AG04450 (cell line): ENCODE measurements around the gene RRAS2. TPM values are rescaled to one million over a fixed set of nuclear protein-coding genes. Genes with fewer than 3 reads are reported as not detected.
"Not testable (repeated sequence)": the region's sequence is repeated elsewhere in the genome, so short reads cannot be mapped to it uniquely, and the experiment has no call there.

ENCODE experiments used
- CTCF ChIA-PET: fragments of 300-600, 350-600 bp; formaldehyde crosslinking; extraction: SDS; loops from one replicate; lab custom pipeline; 2022; ENCODE audit warnings: antibody characterized with exemption, inconsistent platforms; lab: Charles Lee
- POLR2A ChIA-PET: fragments of 350-600 bp; formaldehyde crosslinking; extraction: SDS; loops from one replicate; lab custom pipeline; 2021; ENCODE audit warnings: antibody characterized with exemption, inconsistent platforms; lab: Yijun Ruan, JAX
- DNase-seq: peaks from one replicate; pipeline ENCODE4 v3.0.0-alpha.2; 2011; ENCODE audit warnings: low read depth, low spot score
- H3K27ac ChIP-seq: one replicate; pipeline ENCODE4 v1.5.1; 2012; ENCODE audit warnings: low read depth, low read length, control low read depth
- H3K27me3 ChIP-seq: one replicate; pipeline ENCODE4 v1.6.0; 2012; ENCODE audit warnings: low read length; ENCODE audit not compliant: control insufficient read depth, insufficient read depth
- H3K4me3 ChIP-seq: 2 replicates; pipeline ENCODE4 v1.5.1; 2011; ENCODE audit warnings: mild to moderate bottlenecking, low read depth, low read length, control low read depth
- H3K9me3 ChIP-seq: 2 replicates; pipeline ENCODE4 v1.5.1; 2012; ENCODE audit warnings: low read length; ENCODE audit not compliant: control insufficient read depth, insufficient read depth
- CTCF ChIP-seq: IDR thresholded peaks from 2 replicates; pipeline ENCODE4 v1.5.1; 2011; ENCODE audit warnings: low read depth, low read length, control low read depth, inconsistent platforms
- polyA plus RNA-seq: library from polyadenylated mRNA; depleted of rRNA; stranded (reverse); fragments of >200 nt; gene quantifications from 2 replicates; pipeline ENCODE4 v1.2.3, GENCODE V29; 2011

RRAS2 gene
- polyA plus RNA-seq, 1 experiment = 95.8 TPM

DNA sequence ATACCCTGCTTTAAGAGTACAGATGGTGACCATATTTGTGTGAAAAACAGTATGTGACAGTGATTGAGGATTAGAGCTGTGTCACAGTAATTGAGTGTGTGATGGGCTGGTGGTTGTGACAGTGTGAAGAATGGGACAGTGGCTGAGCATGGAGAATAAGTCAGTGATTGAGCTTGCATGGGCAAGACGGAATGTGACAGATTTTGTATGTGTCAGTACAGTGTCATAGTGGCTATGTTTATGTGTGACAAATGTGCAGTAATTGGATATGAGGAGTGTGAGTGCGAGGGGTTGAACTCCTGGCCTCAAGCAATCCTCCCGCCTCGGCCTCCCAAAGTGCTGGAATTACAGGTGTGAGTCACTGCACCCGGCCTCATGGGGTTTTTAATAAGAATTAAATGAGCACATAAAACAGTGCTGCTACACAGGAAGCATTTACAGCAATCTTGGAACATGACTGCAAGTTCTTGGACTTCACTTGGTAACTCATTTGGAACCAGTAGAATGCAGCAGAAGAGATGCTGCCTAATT, 583 bp upstream of the RRAS2 start:
- CTCF ChIA-PET = no interaction called here
- H3K27ac ChIP-seq = no peak overlapping the region
- TF ChIP-seq CTCF = no peak
- H3K9me3 ChIP-seq = no peaks in the 10 kb centered on the region; the same call in 1 of the 2 replicates
- H3K27me3 ChIP-seq = no peaks in the 10 kb centered on the region
- peak overlapping the region; percentile 82 for H3K4me3 ChIP-seq
- POLR2A ChIA-PET = interaction anchor here (0.7 to 1.1 kb wide), 2 partner anchors 36 to 95 kb away, joined by 3 to 5 read pairs; no protein-coding TSS in a partner anchor
- DNase-seq = no peak

DNA sequence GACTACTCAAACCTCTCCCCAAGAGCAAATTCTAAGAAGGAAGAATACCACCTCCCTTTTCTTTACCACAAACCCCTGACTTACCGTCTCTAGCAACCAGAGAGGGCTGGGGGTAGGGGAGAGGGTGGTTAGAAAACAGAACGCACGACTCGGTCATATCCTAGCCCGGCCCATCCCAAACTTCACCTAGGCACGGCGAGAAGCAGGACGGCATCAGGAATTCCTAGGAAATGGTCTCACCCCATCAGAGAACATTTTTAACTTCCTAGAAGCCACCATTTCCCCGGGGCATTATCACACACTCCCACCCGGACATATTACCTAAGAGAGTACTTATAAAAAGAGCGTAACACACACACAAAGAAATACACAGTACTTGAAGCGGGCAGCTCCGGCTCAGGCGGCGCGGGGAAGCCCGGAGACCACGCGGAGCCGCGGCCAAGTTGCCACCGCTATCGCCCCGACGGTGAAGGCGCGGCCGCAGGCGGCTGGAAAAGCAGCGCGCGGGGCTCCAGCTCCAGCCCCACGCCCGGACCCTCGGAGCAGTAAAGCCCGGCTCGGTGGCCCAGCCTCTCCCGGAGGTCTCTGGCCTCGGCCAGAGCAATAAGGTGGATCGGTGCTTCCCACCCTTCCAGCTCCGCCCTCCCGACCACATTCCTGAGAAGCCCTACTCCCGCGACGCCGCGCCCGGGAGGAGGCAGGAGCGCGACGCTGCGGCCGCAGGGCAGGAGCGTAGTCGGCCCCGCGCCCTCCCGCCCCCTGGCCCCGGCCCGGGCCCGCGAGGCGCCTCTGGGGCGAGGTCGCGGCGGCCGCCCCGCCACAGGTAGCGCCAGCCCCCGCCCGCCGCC, 878 bp downstream of the RRAS2 start:
- Histone ChIP-seq H3K4me3 (peak overlapping the region; percentile 82), H3K27ac (peak overlapping the region; percentile 57), H3K27me3 (no peaks in the 10 kb centered on the region), H3K9me3 (no peaks in the 10 kb centered on the region; the same call in 1 of the 2 replicates)
- CTCF ChIA-PET = interaction anchor here (0.8 to 1.8 kb wide), 5 partner anchors 12 to 97 kb away, joined by 3 to 21 read pairs (median 4); no protein-coding TSS in a partner anchor
- no peak for DNase-seq
- no peak for TF ChIP-seq CTCF
- POLR2A ChIA-PET = interaction anchor here (0.5 to 1.8 kb wide), 7 partner anchors 12 to 98 kb away, joined by 4 to 27 read pairs (median 4); no protein-coding TSS in a partner anchor

- DNase-seq = no peak
- no peak for TF ChIP-seq CTCF
- POLR2A ChIA-PET = interaction anchor here (1.5 kb wide), 1 partner anchor 66 kb away, joined by 5 read pairs; no protein-coding TSS in a partner anchor
- no peak overlapping the region for H3K27ac ChIP-seq
- no peaks in the 10 kb centered on the region for H3K27me3 ChIP-seq
- no peaks in the 10 kb centered on the region; the same call in 1 of the 2 replicates for H3K9me3 ChIP-seq
- no peak overlapping the region; the same call in 1 of the 2 replicates for H3K4me3 ChIP-seq
- CTCF ChIA-PET = interaction anchor here (1.9 kb wide), 2 partner anchors 56 to 99 kb away, joined by 8 to 9 read pairs; no protein-coding TSS in a partner anchor
These were observed 2.6 kb downstream of the RRAS2 start for GRCh38 chr11:14356342-14356741.

GRCh38 chr11:14354604-14355003, 4.4 kb downstream of the RRAS2 start:
- H3K9me3 ChIP-seq, H3K27me3 ChIP-seq, H3K27ac ChIP-seq, POLR2A ChIA-PET, DNase-seq, H3K4me3 ChIP-seq: not testable (repeated sequence)
- CTCF ChIA-PET = interaction anchor here (1.9 kb wide), 2 partner anchors 54 to 101 kb away, joined by 8 to 9 read pairs; no protein-coding TSS in a partner anchor

DNA sequence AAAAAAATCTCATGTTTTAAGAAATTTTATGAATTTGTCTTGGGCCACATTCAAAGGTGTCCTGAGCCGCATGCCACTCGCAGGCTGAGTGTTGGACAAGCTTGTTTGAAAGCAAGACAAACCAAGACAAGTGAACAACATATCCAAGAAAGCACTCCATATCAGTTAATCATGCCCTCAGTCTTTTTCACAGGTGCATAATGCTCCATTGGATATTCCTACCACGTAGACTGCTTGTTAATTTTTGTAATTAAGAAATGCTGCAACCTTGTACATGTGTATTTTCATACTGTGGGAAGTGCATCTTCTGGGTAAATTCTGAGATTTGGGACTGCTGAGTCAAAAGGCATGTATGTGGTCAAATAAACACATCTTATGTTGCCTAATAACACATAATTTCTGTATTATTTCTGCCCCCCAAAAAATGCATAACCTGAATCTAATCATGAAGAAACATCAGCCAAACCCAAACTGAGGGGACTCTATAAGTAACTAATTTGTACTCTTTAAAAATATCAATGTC, 8.2 kb downstream of the RRAS2 start:
- TF ChIP-seq CTCF = no peak
- DNase-seq = no peak
- ChIA-PET POLR2A (interaction anchor here (0.7 kb wide), 1 partner anchor 73 kb away, joined by 5 read pairs; no protein-coding TSS in a partner anchor), CTCF (interaction anchor here (1.4 to 2.2 kb wide), 2 partner anchors 43 to 104 kb away, joined by 6 to 14 read pairs; no protein-coding TSS in a partner anchor)
- Histone ChIP-seq H3K27ac (no peak overlapping the region), H3K9me3 (peaks cover 6% of the 10 kb centered on the region), H3K27me3 (no peaks in the 10 kb centered on the region), H3K4me3 (no peak overlapping the region)
